ENCODE results near the gene ZSWIM4.

ZSWIM4 gene

DNA sequence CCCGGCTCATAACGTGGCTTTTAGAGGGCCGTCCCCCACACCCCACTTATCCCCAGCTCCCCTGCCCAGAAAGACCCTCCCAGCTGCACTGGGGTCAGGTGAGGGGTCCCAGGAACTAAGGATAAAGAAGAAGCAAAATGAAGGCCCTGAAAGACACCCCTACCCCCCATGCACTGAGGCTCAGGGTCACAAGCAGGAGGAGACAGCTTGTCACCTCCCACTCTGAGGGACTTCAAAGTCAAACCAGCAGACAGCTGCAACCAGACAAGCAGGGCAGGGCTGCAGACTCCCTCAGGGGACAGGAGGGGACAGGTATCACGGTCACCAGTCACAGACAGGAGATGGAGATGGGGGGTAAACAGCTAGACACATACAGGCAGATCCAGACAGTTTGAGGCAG is 75.6 kb downstream of the ZSWIM4 start:
- Histone ChIP-seq H3K4me3 (ENCODE audit: low read length) (no peak overlapping the region), H2AFZ (ENCODE audit: low read depth, low read length) (no peak overlapping the region), H3K27me3 (ENCODE audit: low read depth, low read length) (peaks cover 11% of the 10 kb centered on the region), H3K9ac (ENCODE audit: low read length) (no peak overlapping the region), H3K4me1 (ENCODE audit: low read length) (peaks cover 4% of the 10 kb centered on the region; the same call in 1 of the 2 replicates), H3K79me2 (ENCODE audit: low read length) (no peaks in the 10 kb centered on the region), H3K36me3 (replicated peaks; ENCODE audit: low read depth, low read length) (no peaks in the 10 kb centered on the region), H4K20me1 (ENCODE audit: insufficient read depth, low read length) (no peaks in the 10 kb centered on the region), H3K4me2 (ENCODE audit: low read length) (no peak overlapping the region), H3K9me3 (ENCODE audit: insufficient read depth, low read length) (no peaks in the 10 kb centered on the region), H3K27ac (ENCODE audit: low read length) (no peak overlapping the region)
- TF ChIP-seq, protein P1, sequence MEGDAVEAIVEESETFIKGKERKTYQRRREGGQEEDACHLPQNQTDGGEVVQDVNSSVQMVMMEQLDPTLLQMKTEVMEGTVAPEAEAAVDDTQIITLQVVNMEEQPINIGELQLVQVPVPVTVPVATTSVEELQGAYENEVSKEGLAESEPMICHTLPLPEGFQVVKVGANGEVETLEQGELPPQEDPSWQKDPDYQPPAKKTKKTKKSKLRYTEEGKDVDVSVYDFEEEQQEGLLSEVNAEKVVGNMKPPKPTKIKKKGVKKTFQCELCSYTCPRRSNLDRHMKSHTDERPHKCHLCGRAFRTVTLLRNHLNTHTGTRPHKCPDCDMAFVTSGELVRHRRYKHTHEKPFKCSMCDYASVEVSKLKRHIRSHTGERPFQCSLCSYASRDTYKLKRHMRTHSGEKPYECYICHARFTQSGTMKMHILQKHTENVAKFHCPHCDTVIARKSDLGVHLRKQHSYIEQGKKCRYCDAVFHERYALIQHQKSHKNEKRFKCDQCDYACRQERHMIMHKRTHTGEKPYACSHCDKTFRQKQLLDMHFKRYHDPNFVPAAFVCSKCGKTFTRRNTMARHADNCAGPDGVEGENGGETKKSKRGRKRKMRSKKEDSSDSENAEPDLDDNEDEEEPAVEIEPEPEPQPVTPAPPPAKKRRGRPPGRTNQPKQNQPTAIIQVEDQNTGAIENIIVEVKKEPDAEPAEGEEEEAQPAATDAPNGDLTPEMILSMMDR (IDR thresholded peaks at IDR 0.05; ENCODE audit: low read depth, low read length): no peak

DNA sequence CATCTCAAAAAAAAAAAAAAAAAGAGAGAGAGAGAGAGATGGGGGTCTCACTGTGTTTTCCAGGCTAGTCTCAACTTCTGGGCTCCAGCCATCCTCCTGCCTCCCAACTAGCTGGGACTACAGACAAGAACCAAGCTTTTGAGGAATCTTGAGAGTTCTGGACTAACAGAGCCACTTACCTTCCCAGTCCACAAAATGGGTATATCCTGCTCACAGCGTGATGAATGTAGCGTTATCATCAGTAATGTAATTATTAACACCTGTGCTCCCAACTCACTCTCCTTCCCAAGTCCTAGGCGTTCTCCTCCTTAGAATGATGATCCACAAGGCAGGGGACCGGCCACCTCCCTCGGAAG is 77.1 kb downstream of the ZSWIM4 start:
- Histone ChIP-seq H4K20me1 (ENCODE audit: insufficient read depth, low read length) (no peaks in the 10 kb centered on the region), H3K27ac (ENCODE audit: low read length) (no peak overlapping the region), H3K4me1 (ENCODE audit: low read length) (peaks cover 4% of the 10 kb centered on the region; the same call in 1 of the 2 replicates), H3K27me3 (ENCODE audit: low read depth, low read length) (peaks cover 10% of the 10 kb centered on the region; the same call in 1 of the 2 replicates), H3K4me3 (ENCODE audit: low read length) (peak overlapping the region; percentile 80), H3K9ac (ENCODE audit: low read length) (peak overlapping the region; percentile 61), H3K79me2 (ENCODE audit: low read length) (no peaks in the 10 kb centered on the region), H3K9me3 (ENCODE audit: insufficient read depth, low read length) (no peaks in the 10 kb centered on the region), H2AFZ (ENCODE audit: low read depth, low read length) (peak overlapping the region; percentile 79), H3K4me2 (ENCODE audit: low read length) (peak overlapping the region; percentile 69), H3K36me3 (replicated peaks; ENCODE audit: low read depth, low read length) (no peaks in the 10 kb centered on the region)
- no peak for TF ChIP-seq EZH2phosphoT487 (IDR thresholded peaks at IDR 0.05; ENCODE audit: low read depth)
- TF ChIP-seq, protein P1 (IDR thresholded peaks at IDR 0.05; ENCODE audit: low read depth, low read length): no peak

DNA sequence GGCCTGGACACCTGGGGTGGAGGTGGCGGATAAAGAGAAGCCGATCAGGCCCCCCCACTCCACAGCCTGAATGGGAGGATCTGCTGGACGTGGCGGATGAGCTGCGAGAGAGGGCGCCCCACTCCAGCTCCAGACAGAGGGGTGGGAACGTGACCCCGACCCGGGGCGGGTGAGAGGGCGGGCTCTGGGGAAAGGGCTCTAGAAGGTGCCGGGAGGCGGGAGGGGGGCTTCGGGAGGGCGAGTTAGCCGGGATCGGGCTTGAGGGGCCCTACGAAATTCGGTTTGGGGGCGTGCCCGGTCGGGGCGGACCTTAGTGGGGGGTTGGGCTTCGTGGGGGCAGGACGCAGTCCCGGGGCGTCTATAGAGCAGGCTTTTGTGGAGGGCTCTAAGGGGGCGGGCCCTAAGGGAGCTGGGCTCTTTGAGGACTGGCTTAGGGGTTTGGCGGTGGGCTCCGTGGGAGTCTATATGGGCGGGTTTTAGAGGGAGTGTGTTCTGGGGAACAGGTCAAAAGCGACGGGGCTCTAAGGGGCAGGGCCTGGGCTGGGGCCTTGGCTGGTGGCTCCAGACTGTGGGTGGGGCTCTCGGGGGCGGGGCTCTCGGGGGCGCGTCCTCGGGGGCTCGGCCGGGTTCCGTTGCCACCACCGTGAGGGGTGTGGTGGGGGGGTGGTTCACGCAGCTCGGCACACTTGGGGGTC is 77.6 kb downstream of the ZSWIM4 start:
- Histone ChIP-seq H3K4me1 (ENCODE audit: low read length) (peaks cover 4% of the 10 kb centered on the region; the same call in 1 of the 2 replicates), H3K79me2 (ENCODE audit: low read length) (no peaks in the 10 kb centered on the region), H3K27me3 (ENCODE audit: low read depth, low read length) (peaks cover 6% of the 10 kb centered on the region), H3K9me3 (ENCODE audit: insufficient read depth, low read length) (no peaks in the 10 kb centered on the region), H3K4me3 (ENCODE audit: low read length) (peak overlapping the region; percentile 80), H3K27ac (ENCODE audit: low read length) (no peak overlapping the region), H3K36me3 (replicated peaks; ENCODE audit: low read depth, low read length) (no peaks in the 10 kb centered on the region), H4K20me1 (ENCODE audit: insufficient read depth, low read length) (no peaks in the 10 kb centered on the region), H3K9ac (ENCODE audit: low read length) (peak overlapping the region; percentile 61), H2AFZ (ENCODE audit: low read depth, low read length) (peak overlapping the region; percentile 79), H3K4me2 (ENCODE audit: low read length) (peak overlapping the region; percentile 69)
- no peak for TF ChIP-seq EZH2phosphoT487 (IDR thresholded peaks at IDR 0.05; ENCODE audit: low read depth)
- TF ChIP-seq, protein P1 (IDR thresholded peaks at IDR 0.05; ENCODE audit: low read depth, low read length): peak; percentile 76

DNA sequence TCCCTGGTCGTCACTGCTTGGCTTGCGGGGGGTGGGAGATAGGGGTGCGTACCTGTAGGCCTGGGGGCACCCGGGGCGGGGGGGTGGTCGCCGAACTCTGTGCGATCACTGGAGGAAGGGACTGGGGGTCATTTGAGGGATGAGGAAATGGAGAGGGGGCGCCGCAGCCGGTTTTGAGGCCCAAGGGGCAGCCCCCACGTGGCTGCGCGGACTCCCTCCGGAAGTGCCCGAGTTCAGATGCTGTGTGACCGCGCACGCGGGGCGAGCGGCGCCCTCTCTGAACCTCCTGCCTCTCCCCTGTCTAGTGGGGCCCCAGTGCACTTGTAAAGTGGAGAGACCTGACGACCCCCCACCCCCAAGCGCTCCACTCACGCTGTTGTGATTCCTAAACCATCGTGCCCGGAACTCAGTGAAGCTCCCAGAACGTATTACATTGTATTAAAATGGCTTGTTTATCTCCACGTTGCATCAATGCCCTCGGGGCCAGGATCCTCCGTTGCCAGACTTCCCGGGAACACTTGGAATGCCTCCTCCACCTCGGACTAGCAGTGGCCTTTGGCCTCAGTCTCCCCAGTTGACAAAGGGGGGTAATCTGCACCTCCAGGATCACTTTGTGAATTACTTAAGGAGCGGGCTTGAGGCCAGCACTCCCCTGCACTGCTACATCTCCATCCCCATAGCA is 78.7 kb downstream of the ZSWIM4 start:
- no peak overlapping the region for H3K4me2 ChIP-seq (ENCODE audit: low read length)
- TF ChIP-seq, protein P1 (IDR thresholded peaks at IDR 0.05; ENCODE audit: low read depth, low read length): no peak
- TF ChIP-seq EZH2phosphoT487 (IDR thresholded peaks at IDR 0.05; ENCODE audit: low read depth): no peak
- no peaks in the 10 kb centered on the region for H3K79me2 ChIP-seq (ENCODE audit: low read length)
- no peak overlapping the region for H3K9ac ChIP-seq (ENCODE audit: low read length)
- H2AFZ ChIP-seq (ENCODE audit: low read depth, low read length): no peak overlapping the region
- H3K4me3 ChIP-seq (ENCODE audit: low read length): no peak overlapping the region
- peaks cover 4% of the 10 kb centered on the region; the same call in 1 of the 2 replicates for H3K4me1 ChIP-seq (ENCODE audit: low read length)
- H3K9me3 ChIP-seq (ENCODE audit: insufficient read depth, low read length): no peaks in the 10 kb centered on the region
- no peaks in the 10 kb centered on the region for H3K36me3 ChIP-seq (replicated peaks; ENCODE audit: low read depth, low read length)
- H4K20me1 ChIP-seq (ENCODE audit: insufficient read depth, low read length): no peaks in the 10 kb centered on the region
- H3K27me3 ChIP-seq (ENCODE audit: low read depth, low read length): peaks cover 6% of the 10 kb centered on the region
- no peak overlapping the region for H3K27ac ChIP-seq (ENCODE audit: low read length)
